Endothelial cell of umbilical vein (primary cell): ENCODE measurements around the gene PRSS36. TPM values are rescaled to one million over a fixed set of nuclear protein-coding genes. Genes with fewer than 3 reads are reported as not detected.
"Not testable (repeated sequence)": the region's sequence is repeated elsewhere in the genome, so short reads cannot be mapped to it uniquely, and the experiment has no call there.

ENCODE experiments used
- BruUV-seq: library from RNA; stranded (reverse); fragments of 400-500 nt; replicated peaks from 2 replicates; lab custom pipeline; 2021; lab: Mats Ljungman, UMichigan
- CTCF ChIA-PET: fragments of 300-600, 350-600 bp; sonication (Branson Sonifier 250); formaldehyde crosslinking; loops from one replicate; lab custom pipeline; 2021; ENCODE audit warnings: antibody characterized with exemption, inconsistent platforms; lab: Charles Lee
- POLR2A ChIA-PET: fragments of 300-600, 350-600 bp; sonication (Branson Sonifier 250); formaldehyde crosslinking; loops from one replicate; lab custom pipeline; 2021; ENCODE audit warnings: antibody characterized with exemption, inconsistent platforms; lab: Charles Lee
- DNase-seq: peaks from one replicate; pipeline ENCODE4 v3.0.0-alpha.2; 2011; ENCODE audit warnings: low read depth, low spot score
- FAIRE-seq: peaks from 2 replicates; lab custom pipeline; 2011; peaks lifted over from hg19 to GRCh38; lab: Jason Lieb, UNC
- H2AFZ ChIP-seq: 2 replicates; pipeline ENCODE4 v1.6.0; 2012; ENCODE audit warnings: low read depth, low read length, control low read depth, inconsistent platforms
- H3K27ac ChIP-seq: 2 replicates; pipeline ENCODE4 v1.5.1; 2011; ENCODE audit warnings: low read depth, mild to moderate bottlenecking, control low read depth, low read length, moderate library complexity; ENCODE audit not compliant: insufficient read depth
- H3K27me3 ChIP-seq, 2 experiments: 2 replicates each; pipeline versions ENCODE4 v1.6.0 to v1.6.1; 2011; ENCODE audit warnings: low read length in 2 of 2, mixed read lengths in 1 of 2; ENCODE audit not compliant: control insufficient read depth in 2 of 2, insufficient read depth in 2 of 2
- H3K36me3 ChIP-seq, 2 experiments: 2 replicates in 1 of 2; 3 replicates in 1 of 2; pipeline ENCODE4 v1.5.1; 2011; ENCODE audit warnings: low read length in 2 of 2, mild to moderate bottlenecking in 1 of 2, moderate library complexity in 1 of 2; ENCODE audit not compliant: control insufficient read depth in 2 of 2, insufficient read depth in 2 of 2; ENCODE audit errors: extremely low read depth in 1 of 2
- H3K4me1 ChIP-seq: 3 replicates; pipeline ENCODE4 v1.5.1; 2011; ENCODE audit warnings: mild to moderate bottlenecking, low read length; ENCODE audit not compliant: control insufficient read depth, insufficient read depth; ENCODE audit errors: extremely low read depth
- H3K4me2 ChIP-seq: 2 replicates; pipeline ENCODE4 v1.6.1; 2011; ENCODE audit warnings: low read length, control low read depth, mixed read lengths; ENCODE audit not compliant: insufficient read depth
- H3K4me3 ChIP-seq, 3 experiments: fragments of 200-600 bp in 1 of 3; sonication (generic), shearing (Covaris generic) in 1 of 3; replicated peaks in 1 of 3; 2 replicates each; pipeline ENCODE4 v1.5.1; 2011 to 2016; ENCODE audit warnings: control low read depth in 3 of 3, low read length in 3 of 3, mild to moderate bottlenecking in 2 of 3, inconsistent platforms in 1 of 3, low read depth in 1 of 3, moderate library complexity in 1 of 3; ENCODE audit not compliant: insufficient read depth in 1 of 3
- H3K79me2 ChIP-seq: 2 replicates; pipeline ENCODE4 v1.6.0; 2012; ENCODE audit warnings: low read length, inconsistent platforms; ENCODE audit not compliant: control insufficient read depth, insufficient read depth
- H3K9ac ChIP-seq: replicated peaks from 2 replicates; pipeline ENCODE3; 2011; ENCODE audit warnings: low read length, control low read depth; ENCODE audit not compliant: insufficient read depth; ENCODE audit errors: extremely low read depth
- H3K9me1 ChIP-seq: replicated peaks from 3 replicates; pipeline ENCODE4 v1.6.0; 2011; ENCODE audit warnings: mild to moderate bottlenecking, low read length; ENCODE audit not compliant: control insufficient read depth, insufficient read depth; ENCODE audit errors: extremely low read depth
- H3K9me3 ChIP-seq: replicated peaks from 2 replicates; pipeline ENCODE4 v1.5.1; 2012; ENCODE audit warnings: low read length, inconsistent platforms; ENCODE audit not compliant: control insufficient read depth, insufficient read depth
- H4K20me1 ChIP-seq: replicated peaks from 2 replicates; pipeline ENCODE3; 2011; ENCODE audit warnings: mild to moderate bottlenecking, low read length; ENCODE audit not compliant: control insufficient read depth, insufficient read depth; ENCODE audit errors: extremely low read depth
- GATA2 ChIP-seq: IDR thresholded peaks from 2 replicates; pipeline ENCODE4 v1.7.0; 2011; ENCODE audit warnings: low read depth, mild to moderate bottlenecking, moderate library complexity, mixed read lengths, low read length; ENCODE audit not compliant: insufficient read length, insufficient read depth
- MAX ChIP-seq: IDR thresholded peaks from 2 replicates; pipeline ENCODE4 v1.6.1; 2011; ENCODE audit not compliant: insufficient read depth, insufficient read length
- POLR2A ChIP-seq: IDR thresholded peaks from 2 replicates; pipeline ENCODE4 v1.6.1; 2012; ENCODE audit warnings: low read depth, mild to moderate bottlenecking, control low read depth, low read length
- dilution Hi-C: fragments of 300-500 bp; cut with MboI; formaldehyde crosslinking; loops from one replicate; pipeline ENCODE4 v1.15.0; 2019; ENCODE audit warnings: low sequenced_read_pairs; ENCODE audit not compliant: extremely low pct_ligation_motif_present
- intact Hi-C: fragments of 100-400 bp; cut with micrococcal nuclease; formaldehyde crosslinking; loops from one replicate; pipeline ENCODE4 v1.10.0; 2022
- polyA plus RNA-seq, 4 experiments: library from polyadenylated mRNA; depleted of rRNA in 3 of 4; stranded (reverse) in 3 of 4; unstranded in 1 of 4; fragments of >200 nt; gene quantifications; 2 replicates each; pipeline versions ENCODE4 v1.2.1 to v1.2.3, GENCODE V29; 2011 to 2012; ENCODE audit warnings: missing spikeins in 1 of 4
- total RNA-seq: library from RNA; stranded (reverse); gene quantifications from 2 replicates; pipeline ENCODE4 v1.2.3, GENCODE V29; 2021
- TF ChIP-seq, protein P1 (sequence below), 2 donors: IDR thresholded peaks; 1 replicate in 1 of 2; 2 replicates in 1 of 2; pipeline ENCODE4 v1.5.1; 2011; ENCODE audit warnings: low read length in 2 of 2, mild to moderate bottlenecking in 2 of 2, moderate library complexity in 2 of 2, control low read depth in 1 of 2, inconsistent platforms in 1 of 2, low read depth in 1 of 2; ENCODE audit not compliant: insufficient read depth in 1 of 2; ENCODE audit errors: extremely low read depth in 1 of 2

The PRSS36 gene
- total and polyA plus RNA-seq, 2 donors (not counting 3 experiments of a cell fraction or from before 2014, with no cell fraction given) = 0.57 TPM; not detected in 1

GRCh38 chr16:31177136-31177535 is 27.3 kb upstream of the PRSS36 start:
- peaks cover 21% of the 10 kb centered on the region for H3K79me2 ChIP-seq
- H4K20me1 ChIP-seq = peaks cover 6% of the 10 kb centered on the region
- no peak overlapping the region for H3K4me2 ChIP-seq
- peaks cover 10% of the 10 kb centered on the region for H3K4me1 ChIP-seq
- H3K4me3 ChIP-seq = no peak overlapping the region
- DNase-seq (no peak), FAIRE-seq (no peak)
- H3K27ac ChIP-seq = no peak overlapping the region
- H3K9me3 ChIP-seq = no peaks in the 10 kb centered on the region
- ChIA-PET POLR2A (no interaction called here), CTCF (no interaction called here)
- no peaks in the 10 kb centered on the region for H3K9me1 ChIP-seq
- TF ChIP-seq GATA2 = no peak
- TF ChIP-seq MAX = no peak
- no peak for TF ChIP-seq POLR2A
- TF ChIP-seq, protein P1, sequence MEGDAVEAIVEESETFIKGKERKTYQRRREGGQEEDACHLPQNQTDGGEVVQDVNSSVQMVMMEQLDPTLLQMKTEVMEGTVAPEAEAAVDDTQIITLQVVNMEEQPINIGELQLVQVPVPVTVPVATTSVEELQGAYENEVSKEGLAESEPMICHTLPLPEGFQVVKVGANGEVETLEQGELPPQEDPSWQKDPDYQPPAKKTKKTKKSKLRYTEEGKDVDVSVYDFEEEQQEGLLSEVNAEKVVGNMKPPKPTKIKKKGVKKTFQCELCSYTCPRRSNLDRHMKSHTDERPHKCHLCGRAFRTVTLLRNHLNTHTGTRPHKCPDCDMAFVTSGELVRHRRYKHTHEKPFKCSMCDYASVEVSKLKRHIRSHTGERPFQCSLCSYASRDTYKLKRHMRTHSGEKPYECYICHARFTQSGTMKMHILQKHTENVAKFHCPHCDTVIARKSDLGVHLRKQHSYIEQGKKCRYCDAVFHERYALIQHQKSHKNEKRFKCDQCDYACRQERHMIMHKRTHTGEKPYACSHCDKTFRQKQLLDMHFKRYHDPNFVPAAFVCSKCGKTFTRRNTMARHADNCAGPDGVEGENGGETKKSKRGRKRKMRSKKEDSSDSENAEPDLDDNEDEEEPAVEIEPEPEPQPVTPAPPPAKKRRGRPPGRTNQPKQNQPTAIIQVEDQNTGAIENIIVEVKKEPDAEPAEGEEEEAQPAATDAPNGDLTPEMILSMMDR (IDR thresholded peaks at IDR 0.05; ENCODE audit: extremely low read depth in 1 of 2, insufficient read depth in 1 of 2, low read depth in 1 of 2, low read length in 2 of 2) = no peak
- dilution Hi-C loops (no loop called here), intact Hi-C loops (no loop called here)
- no peak overlapping the region for H3K9ac ChIP-seq
- peaks cover 0 to under 1% of the 10 kb centered on the region in 2 experiments for H3K36me3 ChIP-seq
- no TSS peak for BruUV-seq
- no peak overlapping the region for H2AFZ ChIP-seq
- H3K27me3 ChIP-seq = no peaks in the 10 kb centered on the region

GRCh38 chr16:31170048-31170447 is 20.2 kb upstream of the PRSS36 start:
- H3K79me2 ChIP-seq, H4K20me1 ChIP-seq, CTCF ChIA-PET, BruUV-seq, H3K4me2 ChIP-seq, intact Hi-C loops, dilution Hi-C loops, H3K4me3 ChIP-seq, H3K27ac ChIP-seq, FAIRE-seq, H3K9me3 ChIP-seq, H3K27me3 ChIP-seq, H3K9ac ChIP-seq, H3K4me1 ChIP-seq, DNase-seq, H3K36me3 ChIP-seq, H3K9me1 ChIP-seq, POLR2A ChIA-PET, H2AFZ ChIP-seq: not testable (repeated sequence)
